GM18517 (cell line): ENCODE results near the gene HDAC4.

ENCODE experiments used
- ATAC-seq: cut with Tn5 transposase; IDR thresholded peaks from one replicate; pipeline ENCODE4 v1.9.1; 2021; ENCODE audit warnings: mild to moderate bottlenecking, moderate library complexity; ENCODE audit not compliant: unreplicated experiment

HDAC4 gene

DNA sequence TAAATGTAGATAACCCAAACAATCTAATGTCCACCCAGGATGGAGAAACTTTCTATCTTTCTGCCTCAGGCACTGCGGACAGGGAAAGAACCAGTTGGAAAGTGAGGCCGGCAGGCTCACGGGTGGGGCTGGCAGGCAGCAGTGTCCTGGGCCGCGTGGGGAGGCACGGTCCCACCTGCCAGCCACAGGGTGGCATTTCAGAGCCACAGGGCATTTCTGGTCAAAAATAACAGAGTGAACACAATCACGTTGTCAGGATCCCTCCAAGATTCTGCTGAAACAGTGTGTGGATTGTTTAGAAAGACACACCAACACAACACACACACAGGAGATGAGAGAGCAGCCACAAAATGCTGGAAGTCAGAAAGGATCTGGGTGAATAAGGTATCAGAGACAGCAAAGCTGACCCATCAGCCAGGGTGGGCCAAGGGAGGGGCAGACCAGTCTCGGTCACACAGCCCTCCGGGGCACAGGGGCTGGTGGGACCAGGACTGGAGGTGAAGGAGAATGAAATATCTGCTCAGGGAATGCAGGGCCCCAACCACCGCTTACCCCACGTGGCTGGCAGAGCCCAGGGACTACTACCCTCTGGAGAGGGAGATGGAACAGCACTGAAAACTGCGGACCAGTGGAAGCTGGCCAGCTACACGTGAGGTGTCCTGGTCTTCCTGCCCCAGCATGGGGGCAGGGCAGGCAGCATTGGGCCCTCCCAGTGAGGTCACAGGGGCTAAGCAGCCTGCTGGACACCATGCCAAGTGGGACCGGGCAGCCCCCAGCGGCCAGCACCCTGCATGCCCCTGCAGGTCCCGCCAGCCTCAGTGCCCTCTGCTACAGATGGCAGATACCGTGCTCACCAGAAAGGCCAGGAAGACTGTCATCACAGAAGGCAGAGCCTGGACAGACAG, 173.9 kb downstream of the HDAC4 start:
- ATAC-seq = no peak

- no peak for ATAC-seq
These were observed 174.8 kb downstream of the HDAC4 start for GRCh38 chr2:239225871-239226561.

DNA sequence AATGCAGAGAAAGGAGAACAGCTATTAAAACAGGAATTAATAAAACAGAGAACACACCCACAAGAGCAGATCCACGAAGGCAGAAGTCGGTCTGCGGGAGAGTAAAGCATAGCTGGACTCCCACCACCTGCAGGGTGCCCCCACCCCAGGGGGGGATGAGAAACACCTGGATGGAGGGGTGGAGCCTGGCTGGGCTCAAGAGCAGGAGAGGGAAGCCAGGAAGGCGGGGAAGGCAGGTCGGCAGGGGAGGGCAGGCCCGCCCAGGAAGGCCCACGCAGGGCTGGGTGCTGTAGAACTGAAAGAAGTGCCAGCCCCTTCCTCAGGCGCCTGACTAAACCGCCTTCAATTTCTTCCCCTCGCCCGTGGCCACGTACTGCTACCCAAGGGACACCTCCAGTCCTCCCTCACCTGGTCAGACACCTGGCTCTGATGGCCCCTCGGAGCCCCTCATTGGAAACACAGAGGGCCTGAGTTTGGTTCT, 175.4 kb downstream of the HDAC4 start:
- ATAC-seq = no peak

GRCh38 chr2:239224955-239225354, 175.9 kb downstream of the HDAC4 start:
- ATAC-seq = no peak

GRCh38 chr2:239224199-239224570, 176.6 kb downstream of the HDAC4 start:
- no peak for ATAC-seq

GRCh38 chr2:239223310-239224198, 177.3 kb downstream of the HDAC4 start:
- no peak for ATAC-seq

- no peak for ATAC-seq
These were observed 178.0 kb downstream of the HDAC4 start for GRCh38 chr2:239222706-239223309.

DNA sequence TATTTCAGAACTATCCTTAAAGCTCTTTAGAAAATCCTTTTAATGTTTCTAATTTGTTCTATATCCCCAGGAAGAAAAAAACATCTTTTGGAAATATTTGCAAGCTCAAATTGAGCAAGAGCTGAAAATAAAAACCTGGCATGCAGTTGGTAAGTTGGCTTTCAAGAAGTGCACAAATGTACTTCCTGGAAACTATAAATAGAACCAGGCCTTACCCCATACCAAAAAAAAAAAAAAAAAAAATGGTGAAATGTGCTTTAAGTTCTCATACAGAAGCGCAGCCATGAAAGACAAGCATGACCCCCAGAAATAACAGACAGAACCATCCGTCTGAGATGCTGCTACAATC, 178.5 kb downstream of the HDAC4 start:
- no peak for ATAC-seq

GRCh38 chr2:239220981-239221396, 179.8 kb downstream of the HDAC4 start:
- no peak for ATAC-seq

- ATAC-seq = no peak
These were observed 180.5 kb downstream of the HDAC4 start for GRCh38 chr2:239220341-239220740.

DNA sequence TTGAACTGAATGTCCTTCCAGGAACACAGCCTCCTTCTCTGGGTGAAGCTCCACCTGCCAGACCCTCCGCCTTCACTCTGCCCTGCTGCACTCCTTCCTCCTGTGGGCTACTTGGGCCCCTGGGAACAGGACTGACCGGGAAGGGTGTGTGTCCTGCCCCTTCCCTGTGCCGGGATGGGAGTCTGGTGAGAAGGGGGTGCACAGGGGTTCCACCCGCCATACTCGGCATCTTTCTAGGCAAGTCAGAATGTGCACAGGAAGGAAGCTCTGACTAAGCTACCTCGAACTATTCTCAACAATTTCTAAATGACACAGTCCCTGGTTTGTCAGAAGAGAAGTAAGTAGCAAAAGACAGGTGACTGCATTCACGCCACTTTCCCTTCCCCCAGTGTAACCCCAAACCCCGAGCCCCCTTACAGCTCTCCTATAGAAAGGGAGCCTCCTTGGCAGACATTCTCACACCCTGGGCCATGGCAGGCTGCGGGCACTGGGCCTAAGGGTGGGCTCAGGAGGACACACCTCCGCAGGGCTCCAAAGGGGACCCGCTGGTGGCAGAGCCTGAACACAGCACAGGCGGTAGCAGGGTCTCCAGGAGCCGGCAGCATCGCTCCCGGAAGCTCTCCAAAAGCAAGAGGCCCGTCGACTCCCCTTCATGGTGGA, 184.1 kb downstream of the HDAC4 start:
- no peak for ATAC-seq

DNA sequence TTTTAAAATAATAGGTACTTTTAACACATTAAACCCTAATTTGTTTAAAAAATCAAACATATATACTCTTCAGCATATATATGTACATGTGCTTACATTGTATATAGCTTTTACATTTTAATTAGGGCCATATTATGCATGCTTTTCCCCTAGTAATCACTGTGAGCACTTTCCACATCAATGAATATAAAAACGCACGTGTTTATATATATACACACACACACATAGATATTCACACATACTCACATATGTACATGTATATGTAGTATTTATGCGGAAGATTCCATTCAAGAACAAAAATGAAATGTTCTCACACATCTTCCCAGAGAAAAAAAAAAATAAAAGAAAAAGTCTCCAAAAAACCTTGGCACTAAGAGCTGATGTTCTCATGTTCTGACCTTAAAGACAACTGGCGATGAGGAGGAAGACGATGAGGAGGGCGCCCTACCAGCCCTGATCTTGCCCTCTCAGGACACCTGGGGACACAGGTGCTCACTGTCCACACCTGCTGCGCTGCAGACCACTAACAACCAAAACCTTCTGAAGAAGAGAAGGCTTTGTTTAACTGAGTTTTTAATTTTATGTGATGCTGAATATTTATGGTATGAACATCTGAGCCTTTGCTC, 184.7 kb downstream of the HDAC4 start:
- no peak for ATAC-seq

DNA sequence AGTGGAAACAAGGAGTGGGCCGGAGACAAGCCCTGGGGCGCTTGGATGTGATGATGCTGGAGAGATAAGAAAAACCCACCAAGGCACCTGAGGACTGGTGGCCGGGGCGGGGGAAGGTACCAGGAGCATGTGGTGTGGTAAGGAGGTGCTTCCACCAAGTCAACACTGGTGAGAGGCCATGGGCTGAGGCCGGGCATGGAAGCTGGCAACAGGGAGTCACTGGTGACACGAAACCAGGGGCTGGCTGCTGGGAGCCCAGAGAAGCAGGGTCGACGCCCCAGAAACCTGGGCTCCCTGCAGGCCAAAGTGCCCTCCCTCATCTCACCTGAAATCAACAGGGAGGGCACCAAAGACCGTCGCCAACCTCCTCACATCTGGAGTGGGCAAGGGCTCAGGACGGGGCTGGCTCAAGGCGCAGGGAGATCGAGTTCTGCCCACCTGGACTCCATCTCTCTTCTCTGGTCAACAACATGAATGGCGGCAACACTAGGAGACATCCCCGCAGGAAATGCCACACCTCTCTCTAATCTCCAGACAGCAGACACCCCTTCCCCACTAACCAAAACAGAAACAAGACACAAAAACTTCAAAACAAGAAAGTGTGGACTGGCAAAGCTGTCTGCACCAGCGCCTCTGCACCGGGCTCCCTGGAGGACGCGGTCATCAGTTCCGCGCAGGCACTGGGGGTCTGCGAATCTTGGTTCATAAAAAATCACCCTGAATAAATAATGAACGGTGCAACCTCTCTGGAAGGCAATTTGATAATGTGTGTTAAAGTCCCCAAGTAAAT, 185.5 kb downstream of the HDAC4 start:
- ATAC-seq = no peak

GRCh38 chr2:239214725-239215124, 186.1 kb downstream of the HDAC4 start:
- no peak for ATAC-seq

DNA sequence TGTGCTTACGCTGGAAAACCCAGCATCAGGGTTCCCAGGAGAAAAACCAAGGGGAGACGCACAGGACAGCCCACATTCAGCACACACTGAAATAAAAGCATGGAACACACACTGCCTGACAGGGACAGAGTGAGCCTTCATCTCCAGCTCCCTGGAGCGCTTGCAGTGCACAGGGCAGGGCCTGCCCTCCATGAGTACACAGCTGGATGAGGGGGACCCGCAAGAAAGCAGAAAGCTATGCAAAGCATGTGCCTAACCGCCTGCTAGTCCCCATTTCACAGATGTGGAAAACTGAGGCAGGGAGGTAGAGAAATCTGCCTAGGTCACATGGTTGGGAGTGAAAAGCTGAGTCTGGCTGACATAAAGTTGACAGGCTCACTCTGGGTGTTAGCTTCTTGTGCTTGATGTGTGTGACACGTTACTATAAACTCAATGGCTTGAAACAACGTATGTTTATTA, 187.1 kb downstream of the HDAC4 start:
- no peak for ATAC-seq

GRCh38 chr2:239212929-239213642, 187.7 kb downstream of the HDAC4 start:
- ATAC-seq = no peak

GRCh38 chr2:239212121-239212928, 188.5 kb downstream of the HDAC4 start:
- ATAC-seq = no peak
